SKM-1 (cell line): ENCODE data around the gene RIT2.

Experiments used
- DNase-seq: peaks from one replicate; lab custom pipeline; 2025; ENCODE audit not compliant: unreplicated experiment; lab: John Stamatoyannopoulos, UW

RIT2 gene

GRCh38 chr18:43081396-43081795, 34.1 kb downstream of the RIT2 start:
- no peak for DNase-seq

- no peak for DNase-seq
These were observed 34.8 kb downstream of the RIT2 start for GRCh38 chr18:43080671-43081070.

GRCh38 chr18:43079422-43079821, 36.1 kb downstream of the RIT2 start:
- no peak for DNase-seq

GRCh38 chr18:43078478-43079092, 36.9 kb downstream of the RIT2 start:
- DNase-seq: no peak

GRCh38 chr18:43077510-43078308, 37.8 kb downstream of the RIT2 start:
- DNase-seq: no peak

- no peak for DNase-seq
These were observed 41.7 kb downstream of the RIT2 start for GRCh38 chr18:43073771-43074170.

GRCh38 chr18:43068781-43069180, 46.7 kb downstream of the RIT2 start:
- no peak for DNase-seq

GRCh38 chr18:43067570-43067969, 47.9 kb downstream of the RIT2 start:
- no peak for DNase-seq

- no peak for DNase-seq
These were observed 53.7 kb downstream of the RIT2 start for GRCh38 chr18:43061816-43062215.

GRCh38 chr18:43061318-43061717, 54.2 kb downstream of the RIT2 start:
- DNase-seq: no peak

- no peak for DNase-seq
These were observed 55.5 kb downstream of the RIT2 start for GRCh38 chr18:43060020-43060419.

- DNase-seq: no peak
These were observed 60.5 kb downstream of the RIT2 start for GRCh38 chr18:43054815-43055519.

GRCh38 chr18:43049021-43049420, 66.5 kb downstream of the RIT2 start:
- no peak for DNase-seq

GRCh38 chr18:43046322-43046721, 69.2 kb downstream of the RIT2 start:
- DNase-seq: no peak

GRCh38 chr18:43043626-43044025, 71.9 kb downstream of the RIT2 start:
- DNase-seq: no peak

GRCh38 chr18:43040281-43040680, 75.2 kb downstream of the RIT2 start:
- no peak for DNase-seq

- no peak for DNase-seq
These were observed 80.6 kb downstream of the RIT2 start for GRCh38 chr18:43034683-43035500.

- DNase-seq: no peak
These were observed 84.3 kb downstream of the RIT2 start for GRCh38 chr18:43031169-43031568.

GRCh38 chr18:43029414-43029813, 86.1 kb downstream of the RIT2 start:
- DNase-seq: no peak

- DNase-seq: no peak
These were observed 92.6 kb downstream of the RIT2 start for GRCh38 chr18:43022874-43023273.

- no peak for DNase-seq
These were observed 97.9 kb downstream of the RIT2 start for GRCh38 chr18:43017622-43018021.
